Sigmoid colon (tissue), 4 donors: ENCODE data around the gene TTF1.

Experiments used
- CTCF ChIP-seq, 4 experiments: fragments of 450-650 bp in 3 of 4; fragments of 200-600 bp in 1 of 4; IDR thresholded peaks; one replicate each; pipeline ENCODE4 v1.5.1; 2016 to 2019; ENCODE audit warnings: antibody characterized with exemption in 4 of 4, mild to moderate bottlenecking in 3 of 4, moderate library complexity in 2 of 4
- POLR2AphosphoS5 ChIP-seq, 4 donors: sonication (generic); formaldehyde crosslinking; IDR thresholded peaks; one replicate each; pipeline ENCODE4 v1.6.1; 2017; ENCODE audit warnings: antibody characterized with exemption in 4 of 4

- TF ChIP-seq CTCF (IDR thresholded peaks at IDR 0.05) (no peak), POLR2AphosphoS5 (IDR thresholded peaks at IDR 0.05) (no peak)
Measured at GRCh38 chr9:132414731-132415130, 8.1 kb upstream of the TTF1 start.
